ENCODE data around the gene RASGRF2.
"Not testable (repeated sequence)": the region's sequence is repeated elsewhere in the genome, so short reads cannot be mapped to it uniquely, and the experiment has no call there.

Gene RASGRF2

GRCh38 chr5:81265101-81265500 is 304.9 kb downstream of the RASGRF2 start:
- no peaks in the 10 kb centered on the region for H3K27me3 ChIP-seq
- no peak overlapping the region for H3K4me3 ChIP-seq (ENCODE audit: low read depth in 1 of 2, low read length in 1 of 2)
- H3K9me3 ChIP-seq = no peaks in the 10 kb centered on the region
- no peak overlapping the region for H3K27ac ChIP-seq
- H3K36me3 ChIP-seq = no peaks in the 10 kb centered on the region
- no peaks in the 10 kb centered on the region for H3K4me1 ChIP-seq (ENCODE audit: control insufficient read depth in 1 of 2, insufficient read depth in 1 of 2, low read depth in 1 of 2, low read length in 1 of 2)
- no peak for TF ChIP-seq CTCF (IDR thresholded peaks at IDR 0.05)

- Histone ChIP-seq H3K27me3 (no peaks in the 10 kb centered on the region), H3K27ac (no peak overlapping the region), H3K9me3 (no peaks in the 10 kb centered on the region), H3K4me3 (ENCODE audit: low read depth in 1 of 2, low read length in 1 of 2) (no peak overlapping the region), H3K4me1 (ENCODE audit: control insufficient read depth in 1 of 2, insufficient read depth in 1 of 2, low read depth in 1 of 2, low read length in 1 of 2) (no peaks in the 10 kb centered on the region), H3K36me3 (no peaks in the 10 kb centered on the region)
- TF ChIP-seq CTCF (IDR thresholded peaks at IDR 0.05) = no peak
These were observed 308.5 kb downstream of the RASGRF2 start for GRCh38 chr5:81268521-81269196.

DNA sequence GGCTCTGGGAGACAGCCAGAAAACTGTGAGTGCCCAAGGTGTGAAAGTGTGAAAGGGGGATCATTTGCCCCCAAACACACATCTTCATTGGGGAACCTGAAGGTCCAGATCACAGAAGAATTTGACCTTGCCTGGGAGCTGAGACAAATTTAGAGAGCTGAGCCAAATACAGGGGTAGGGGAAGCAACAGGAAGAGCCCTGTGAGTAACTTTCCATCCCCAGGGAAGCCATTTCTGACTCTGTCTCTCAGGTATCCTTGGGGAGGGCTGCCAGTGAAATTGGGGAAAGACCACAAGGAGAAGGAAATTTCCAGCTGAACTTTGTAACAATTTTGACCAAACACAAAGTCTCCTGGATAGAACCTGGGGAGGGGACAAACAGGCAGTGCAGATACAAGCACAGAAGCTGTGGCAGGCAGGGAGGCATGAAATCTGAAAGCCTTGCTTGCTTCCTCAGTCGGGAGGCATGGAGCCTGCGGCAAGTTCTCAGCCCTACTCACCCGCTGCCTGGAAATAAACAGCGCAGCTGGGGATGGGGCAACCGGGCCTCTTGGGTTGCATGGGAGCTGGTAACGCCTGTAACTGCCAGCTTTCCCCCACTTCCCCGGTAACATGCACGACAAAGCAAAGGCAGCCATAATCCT is 309.7 kb downstream of the RASGRF2 start:
- no peak for TF ChIP-seq CTCF (IDR thresholded peaks at IDR 0.05)
- no peak overlapping the region for H3K4me3 ChIP-seq (ENCODE audit: low read depth in 1 of 2, low read length in 1 of 2)
- H3K27me3 ChIP-seq = no peaks in the 10 kb centered on the region
- H3K9me3 ChIP-seq = no peaks in the 10 kb centered on the region
- H3K27ac ChIP-seq = no peak overlapping the region
- no peaks in the 10 kb centered on the region for H3K36me3 ChIP-seq
- H3K4me1 ChIP-seq (ENCODE audit: control insufficient read depth in 1 of 2, insufficient read depth in 1 of 2, low read depth in 1 of 2, low read length in 1 of 2) = no peaks in the 10 kb centered on the region

DNA sequence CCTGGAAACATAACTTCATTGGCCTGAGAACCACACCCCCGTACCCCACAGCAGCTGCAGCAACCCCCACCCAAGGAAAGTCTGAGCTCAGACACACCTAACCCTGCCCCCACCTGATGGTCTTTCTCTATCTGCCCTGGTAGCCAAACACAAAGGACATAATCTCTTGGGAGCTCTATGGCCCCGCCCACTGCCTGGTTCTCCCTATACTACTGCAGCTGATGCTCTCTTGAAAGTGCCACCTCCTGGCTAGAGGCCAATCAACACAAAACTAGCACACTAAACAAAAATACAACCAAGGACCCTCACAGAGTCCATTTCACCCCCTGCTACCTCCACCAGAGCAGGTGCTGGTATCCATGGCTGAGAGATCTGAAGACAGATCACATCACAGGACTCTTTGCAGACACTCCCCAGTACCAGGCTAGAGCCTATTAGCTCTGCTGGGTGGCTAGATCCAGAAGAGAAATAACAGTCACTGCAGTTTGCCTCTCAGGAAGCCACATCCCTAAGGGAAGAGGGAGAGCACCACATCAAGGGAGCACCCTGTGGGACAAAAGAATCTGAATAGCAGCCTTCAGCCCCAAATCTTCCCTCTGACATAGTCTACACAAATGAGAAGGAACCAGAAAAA is 310.3 kb downstream of the RASGRF2 start:
- H3K27me3 ChIP-seq, H3K27ac ChIP-seq: not testable (repeated sequence)

More for the DNA sequence above, 310.3 kb downstream of the RASGRF2 start:
- not testable (repeated sequence) for H3K9me3 ChIP-seq; H3K36me3 ChIP-seq; H3K4me3 ChIP-seq (ENCODE audit: low read depth in 1 of 2, low read length in 1 of 2); H3K4me1 ChIP-seq (ENCODE audit: control insufficient read depth in 1 of 2, insufficient read depth in 1 of 2, low read depth in 1 of 2, low read length in 1 of 2)
